CD4-positive, alpha-beta T cell treated with Interleukin-12 subunit alpha and Interleukin-12 subunit beta, for 1 hour (primary cell): ENCODE data around the gene TTC16.

Experiments used
- DNase-seq: peaks from one replicate; pipeline ENCODE4 v3.0.0-alpha.2; 2020

TTC16 gene, protein sequence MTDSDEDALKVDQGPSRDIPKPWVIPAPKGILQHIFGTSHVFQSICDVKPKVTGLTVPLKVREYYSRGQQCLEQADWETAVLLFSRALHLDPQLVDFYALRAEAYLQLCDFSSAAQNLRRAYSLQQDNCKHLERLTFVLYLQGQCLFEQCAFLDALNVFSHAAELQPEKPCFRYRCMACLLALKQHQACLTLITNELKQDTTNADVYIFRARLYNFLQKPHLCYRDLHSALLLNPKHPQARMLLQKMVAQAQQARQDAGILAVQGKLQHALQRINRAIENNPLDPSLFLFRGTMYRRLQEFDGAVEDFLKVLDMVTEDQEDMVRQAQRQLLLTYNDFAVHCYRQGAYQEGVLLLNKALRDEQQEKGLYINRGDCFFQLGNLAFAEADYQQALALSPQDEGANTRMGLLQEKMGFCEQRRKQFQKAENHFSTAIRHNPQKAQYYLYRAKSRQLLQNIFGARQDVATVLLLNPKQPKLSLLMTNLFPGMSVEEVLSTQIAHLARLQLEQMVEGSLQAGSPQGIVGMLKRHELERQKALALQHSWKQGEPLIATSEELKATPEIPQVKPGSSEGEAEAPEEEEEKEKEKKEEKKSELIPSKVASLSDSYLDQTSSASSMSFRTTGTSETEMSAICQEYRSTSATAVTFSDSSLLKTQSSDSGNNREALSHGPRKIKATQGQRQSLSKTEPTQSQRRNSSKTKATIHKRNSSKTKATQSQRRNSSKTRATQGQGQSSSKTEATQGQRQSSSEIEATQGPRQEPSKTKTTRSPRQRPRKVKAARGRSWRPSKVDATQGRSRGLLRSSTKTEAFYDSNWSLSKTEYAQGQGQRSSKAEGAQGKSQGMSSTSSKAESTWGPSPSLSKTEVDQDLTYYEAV

DNA sequence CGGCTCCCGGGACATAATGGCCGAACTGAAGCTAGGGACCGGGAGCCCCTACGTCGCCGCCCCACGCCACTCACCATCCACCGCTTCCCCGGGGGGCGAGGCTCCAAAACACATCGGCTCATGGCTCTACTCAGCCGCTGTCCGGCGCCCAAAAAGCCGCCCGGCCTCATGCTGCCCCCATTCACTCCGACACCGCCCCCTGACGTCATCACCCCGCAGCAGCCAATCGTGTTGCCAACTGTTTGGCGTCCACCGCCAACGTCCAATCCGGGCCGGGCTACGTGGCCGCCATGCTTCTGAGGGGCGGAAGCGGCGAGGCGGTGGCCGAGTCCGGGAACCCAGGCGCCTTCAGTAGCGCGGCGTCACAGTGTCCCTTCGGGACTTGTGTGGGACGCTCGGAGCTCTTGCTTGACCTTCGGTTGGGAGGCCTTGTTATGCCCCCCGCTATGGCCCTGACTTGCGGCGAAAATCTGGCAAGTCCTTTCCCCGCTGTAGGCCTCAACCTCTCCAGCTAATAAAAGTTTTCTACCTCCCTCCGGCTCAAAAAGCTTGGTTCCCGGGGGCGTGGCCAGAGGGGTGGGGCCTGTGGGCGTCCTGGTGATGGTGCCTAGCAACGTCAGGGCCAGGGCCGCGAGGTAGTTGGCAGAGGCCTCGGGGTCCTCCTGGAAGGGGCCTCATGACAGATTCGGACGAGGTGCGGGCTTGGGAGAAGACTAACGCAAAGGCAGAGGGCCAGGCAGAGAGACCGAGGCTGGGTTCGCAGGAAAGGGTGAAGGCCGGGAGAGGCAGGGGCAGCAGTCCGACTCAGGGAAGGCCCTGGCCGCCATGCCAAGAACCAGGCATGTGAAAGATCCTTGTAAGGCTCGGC is at the start of gene TTC16, which contains the start of gene PTRH1:
Gene TTC16 (plus strand): TSS at position 610 of the 868 bp plus-strand sequence. CDS start 67 bp downstream, at position 677.
Gene PTRH1 (minus strand): TSS at position 194 of the 868 bp plus-strand sequence. CDS start 24 bp downstream, at position 170.
- DNase-seq: peak; percentile 95

DNA sequence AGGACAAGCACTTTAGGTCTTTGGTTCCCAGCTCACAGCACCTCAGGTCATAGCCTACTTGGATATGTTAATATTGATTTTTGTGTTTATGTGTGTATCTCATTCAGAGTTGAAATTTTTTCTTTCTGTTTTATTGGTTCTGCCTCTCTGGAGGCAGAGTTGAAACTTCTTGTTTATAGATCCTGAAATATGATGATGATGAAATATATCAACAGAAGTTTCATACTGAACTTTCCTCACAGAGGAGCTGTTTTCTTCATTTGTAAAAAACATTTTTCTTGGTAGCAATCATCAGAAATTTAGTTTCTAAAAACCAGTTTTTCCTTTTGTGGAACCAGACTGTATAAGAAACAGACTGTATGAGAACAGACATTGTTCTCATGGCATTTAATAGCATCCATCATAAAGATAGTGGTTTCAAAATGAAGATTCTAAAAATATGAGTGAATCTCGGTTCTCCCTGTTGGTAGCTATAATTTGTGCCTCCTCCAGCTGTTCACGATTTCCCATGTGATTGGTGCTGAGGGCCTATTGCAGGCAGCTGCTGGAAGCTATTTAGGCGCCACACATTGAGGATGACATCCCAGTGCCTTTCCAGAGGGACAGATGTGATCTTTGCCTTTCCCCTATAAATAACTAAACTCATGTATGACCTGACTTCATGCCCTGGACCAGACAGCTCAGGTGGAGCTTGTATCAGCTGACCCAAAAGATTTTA is 48.6 kb upstream of the TTC16 start:
- no peak for DNase-seq

DNA sequence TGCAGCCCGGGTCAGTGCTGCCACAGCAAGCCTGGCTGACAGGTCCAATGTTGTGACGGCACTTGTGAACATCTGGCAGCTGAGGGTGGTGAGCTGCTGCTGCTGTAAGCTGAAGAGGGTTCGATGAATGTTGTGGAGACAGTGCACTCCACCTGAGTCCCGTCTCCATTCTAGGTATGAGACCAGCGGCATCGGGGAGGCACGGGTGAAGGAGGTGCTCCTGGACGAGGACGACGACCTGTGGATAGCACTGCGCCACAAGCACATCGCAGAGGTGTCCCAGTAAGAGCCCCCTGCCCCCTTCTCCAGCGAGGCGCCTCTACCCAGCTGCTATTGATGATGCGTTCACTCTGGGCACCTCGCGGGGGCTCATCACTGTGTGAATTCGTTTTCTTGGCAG is 48.0 kb upstream of the TTC16 start:
- no peak for DNase-seq

DNA sequence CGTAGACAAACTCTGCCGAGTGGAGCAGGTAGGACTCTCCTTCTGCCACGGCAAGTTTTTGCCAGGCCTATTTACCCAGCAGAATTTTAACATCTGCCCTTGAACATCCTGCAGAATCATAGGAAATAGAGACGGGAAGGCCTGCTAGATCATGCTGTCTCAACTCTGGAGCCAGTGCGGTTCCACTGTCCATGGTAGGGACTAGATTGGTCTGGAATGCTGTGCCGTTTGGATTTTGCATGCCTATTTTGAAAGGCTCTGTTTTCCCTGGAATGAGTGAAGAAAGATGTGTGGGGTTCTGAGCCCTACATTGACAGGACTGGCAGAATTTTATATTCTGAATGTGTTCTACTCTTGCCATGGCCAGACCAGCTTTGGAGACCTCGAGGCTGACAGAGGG is 42.6 kb upstream of the TTC16 start:
- DNase-seq: no peak

DNA sequence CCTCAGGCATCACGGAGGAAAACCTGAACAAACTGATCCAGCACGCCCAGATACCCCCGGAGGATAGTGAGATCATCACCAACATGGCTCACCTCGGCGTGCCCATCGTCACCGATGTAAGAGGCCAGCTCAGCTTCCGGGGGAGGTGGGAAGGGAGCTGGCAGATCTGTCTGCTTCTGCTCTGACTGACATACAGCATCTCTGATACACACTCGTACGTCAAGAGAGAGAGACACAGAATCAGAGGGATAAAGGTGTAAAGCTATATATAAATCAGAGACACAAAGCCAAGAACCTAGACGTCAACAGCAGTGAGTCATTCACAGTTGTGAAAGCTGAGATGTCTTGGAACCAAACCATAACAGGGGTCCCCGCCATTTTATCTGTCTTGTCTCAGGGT is 39.2 kb upstream of the TTC16 start:
- no peak for DNase-seq

DNA sequence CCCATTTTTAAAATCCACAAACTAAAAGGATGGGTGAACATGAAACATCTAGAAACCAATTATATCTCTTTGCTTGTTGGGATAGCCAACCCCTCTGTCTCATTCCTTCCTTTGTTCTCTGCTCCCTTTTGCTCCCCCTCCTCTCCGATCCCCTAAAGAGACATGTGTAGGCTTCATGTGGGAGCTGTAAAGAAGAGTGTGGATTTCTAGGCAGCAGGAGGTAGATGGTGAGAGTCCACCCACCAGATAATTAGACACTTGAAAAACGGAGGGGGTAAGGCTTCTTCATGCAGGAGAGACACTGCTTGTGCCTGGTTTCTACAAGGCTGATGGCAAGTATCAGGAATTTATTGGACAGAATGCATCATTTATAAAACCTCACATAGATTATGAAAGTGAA is 36.4 kb upstream of the TTC16 start:
- no peak for DNase-seq

DNA sequence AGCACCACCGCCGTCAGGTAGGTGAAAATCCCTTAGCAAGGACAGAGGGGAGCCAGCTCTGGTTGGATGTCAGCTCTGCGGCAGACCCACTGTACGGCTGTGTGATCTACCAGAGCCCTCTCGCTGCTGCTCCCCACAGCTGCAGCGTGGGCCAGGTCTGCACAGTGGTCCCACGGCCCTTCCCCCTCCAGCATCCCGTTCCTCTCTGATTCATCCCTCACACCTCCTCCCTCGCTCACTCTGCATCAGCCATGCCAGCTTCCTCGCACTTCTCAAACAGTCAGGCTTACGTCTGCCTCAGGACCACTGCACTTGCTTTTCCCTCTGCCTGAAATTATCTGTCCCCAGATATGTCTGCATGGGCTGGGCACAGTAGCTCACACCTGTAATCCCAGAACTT is 35.7 kb upstream of the TTC16 start:
- DNase-seq: no peak

DNA sequence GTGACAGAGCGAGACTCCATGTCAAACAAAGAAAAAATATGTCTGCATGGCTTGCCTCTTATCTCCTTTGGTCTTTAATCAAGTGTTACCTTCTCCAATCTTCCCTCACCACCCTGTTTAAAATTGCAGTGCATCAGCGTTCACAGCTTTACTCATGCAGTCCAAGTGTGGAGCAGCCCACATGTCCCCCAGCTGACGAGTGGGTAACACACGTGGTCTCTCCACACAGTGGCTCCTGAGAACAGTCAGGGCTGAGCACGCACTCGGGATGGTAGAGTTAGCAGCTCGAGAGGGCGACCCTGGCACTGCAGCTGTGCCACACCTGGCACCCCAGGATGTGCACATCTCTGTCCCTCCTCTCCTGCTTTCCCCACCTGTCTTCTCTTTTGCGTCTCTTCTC is 35.0 kb upstream of the TTC16 start:
- no peak for DNase-seq

DNA sequence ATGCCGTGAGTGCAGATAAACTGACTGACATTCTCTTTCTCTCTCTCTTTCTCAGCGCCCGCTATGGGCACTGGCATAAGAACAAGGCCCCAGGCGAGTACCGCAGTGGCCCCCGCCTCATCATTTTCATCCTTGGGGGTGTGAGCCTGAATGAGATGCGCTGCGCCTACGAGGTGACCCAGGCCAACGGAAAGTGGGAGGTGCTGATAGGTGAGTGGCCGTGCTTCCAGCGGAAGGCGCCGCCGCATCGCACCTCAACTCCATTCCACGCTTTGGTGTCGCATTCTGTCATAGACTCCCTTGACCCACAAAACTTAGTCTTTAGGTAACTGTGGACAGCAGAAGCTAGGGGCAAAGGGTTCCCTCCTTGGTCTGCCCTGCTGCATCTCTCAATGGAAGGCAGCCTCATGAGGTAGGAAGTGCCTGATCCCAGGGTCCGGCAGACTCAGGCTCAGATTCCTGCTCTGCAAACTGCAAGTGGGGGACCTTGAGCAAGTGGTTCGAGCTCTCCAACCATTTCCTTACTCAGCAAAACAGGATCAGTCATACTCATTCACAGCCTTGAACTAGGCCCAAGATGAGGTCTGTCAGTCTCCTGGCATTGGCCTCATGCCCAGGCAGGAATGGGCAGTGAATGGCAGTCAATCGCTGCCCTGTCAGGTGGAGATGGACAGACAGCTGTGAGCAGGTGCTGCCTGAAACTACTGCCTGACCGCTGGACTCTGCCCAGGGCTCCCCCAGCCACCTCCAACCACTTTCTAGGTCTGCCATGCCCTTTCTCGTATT is 33.3 kb upstream of the TTC16 start:
- DNase-seq: no peak

DNA sequence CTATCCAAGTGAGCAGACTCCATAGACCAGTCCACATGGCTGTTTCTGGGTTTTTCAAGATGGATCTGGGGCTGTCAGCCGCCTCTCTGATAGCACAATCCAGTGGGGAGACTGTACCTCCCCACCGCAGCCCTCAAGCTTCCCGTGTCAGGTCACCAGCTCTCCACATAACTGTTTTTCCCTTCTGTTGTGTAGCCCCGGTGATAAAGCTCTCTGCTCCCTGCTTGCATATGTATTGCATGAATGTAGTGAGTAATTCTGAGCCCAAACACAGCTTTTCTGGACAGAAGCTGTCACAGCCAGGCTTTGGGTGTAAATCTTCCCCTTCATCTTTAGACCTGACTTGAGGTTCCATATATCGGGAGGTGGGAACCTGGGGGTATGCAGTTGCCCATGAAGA is 32.2 kb upstream of the TTC16 start:
- no peak for DNase-seq

DNA sequence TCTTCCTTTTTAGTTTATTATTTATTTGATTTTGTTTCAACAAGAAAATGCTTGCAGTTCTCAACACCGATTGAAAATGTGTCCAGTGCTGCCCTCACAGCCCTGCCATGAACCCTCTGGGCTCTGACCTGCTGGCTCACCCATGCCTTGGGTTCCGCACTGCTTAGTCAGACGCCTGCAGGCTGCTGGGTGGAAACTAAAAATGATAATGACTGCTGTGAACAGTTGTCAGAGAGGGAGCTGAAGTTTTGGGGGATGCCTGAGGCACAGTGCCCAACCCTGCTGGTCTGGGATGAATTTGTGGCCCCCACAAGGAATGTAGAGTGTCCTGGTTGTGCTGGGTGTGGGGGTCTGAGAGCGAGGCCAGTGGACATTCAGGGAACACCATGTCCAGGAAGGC is 31.3 kb upstream of the TTC16 start:
- DNase-seq: no peak

DNA sequence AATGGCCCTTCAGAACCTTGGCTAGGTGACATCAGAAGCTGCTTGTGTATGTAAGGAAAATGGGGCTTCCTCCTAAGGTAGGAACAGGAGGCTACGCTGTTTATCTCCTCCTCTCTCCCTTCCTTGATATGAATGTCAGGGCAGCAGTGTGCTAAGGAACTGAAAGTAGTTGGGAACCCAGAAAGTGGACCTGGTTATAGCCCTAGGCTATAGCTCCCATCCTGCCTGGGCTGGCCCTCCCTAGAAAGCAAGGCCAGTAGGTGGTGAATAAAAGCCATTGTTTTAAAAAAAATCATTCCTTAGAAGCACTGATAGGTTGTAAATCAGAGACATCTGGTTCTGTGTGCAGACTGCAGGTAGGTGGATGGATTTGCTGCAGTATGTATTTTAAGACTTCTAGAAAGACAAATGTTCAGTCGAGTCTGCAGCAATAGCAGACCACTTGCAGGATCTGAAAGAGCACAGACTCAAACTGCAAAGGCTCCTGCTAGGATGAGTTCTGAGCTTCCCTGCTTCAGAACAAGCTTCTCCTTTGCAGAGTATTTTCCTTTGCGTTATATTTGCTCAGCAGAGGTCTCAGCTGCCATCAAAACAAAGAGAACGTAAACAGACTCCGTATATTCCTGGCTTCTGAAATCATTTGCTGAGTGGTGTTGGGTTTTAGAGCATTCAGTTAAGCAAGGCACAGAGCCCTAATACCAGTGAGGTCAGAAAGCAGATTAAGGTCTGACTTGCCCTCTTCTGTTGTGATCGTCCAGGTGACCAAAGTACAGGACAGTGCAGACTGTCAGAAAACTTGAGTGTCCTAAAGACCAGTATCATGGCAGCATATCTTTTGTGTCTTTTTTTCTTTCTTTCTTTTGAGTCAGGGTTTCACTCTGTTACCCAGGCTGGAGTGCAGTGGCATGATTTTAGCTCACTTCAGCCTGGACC is 29.2 kb upstream of the TTC16 start:
- no peak for DNase-seq

DNA sequence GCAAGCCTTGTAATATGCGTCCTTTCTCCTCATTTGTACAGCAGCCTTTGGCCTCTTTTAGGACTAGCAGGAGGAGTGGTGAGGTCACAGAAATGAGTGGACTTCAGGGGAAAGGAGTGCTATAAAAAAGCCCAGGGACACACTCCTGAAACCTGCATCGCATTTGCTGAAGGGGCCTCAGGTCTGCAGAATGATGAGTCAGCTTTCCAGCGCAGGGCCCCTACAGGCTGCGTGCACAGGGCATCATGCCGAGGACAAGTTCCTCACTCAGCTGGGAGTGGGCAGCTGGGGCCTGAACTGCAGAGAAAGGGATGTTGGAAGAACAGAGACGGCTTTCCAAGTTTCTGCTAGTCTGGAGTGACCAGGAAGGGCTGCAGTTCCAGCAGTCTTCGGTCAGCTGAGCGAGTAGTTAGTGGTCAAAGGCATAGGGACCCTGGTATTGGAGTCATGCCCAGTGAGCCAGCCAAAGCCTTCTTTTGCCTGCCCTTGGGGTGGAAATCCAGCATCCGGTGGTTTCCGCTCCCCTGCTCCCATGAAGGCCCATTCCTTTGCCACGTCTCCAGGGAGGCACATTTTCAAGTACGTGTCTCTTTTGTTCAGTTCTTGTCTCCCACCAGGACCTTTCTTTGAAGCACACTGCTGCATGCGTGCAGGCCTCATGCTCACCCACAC is 26.4 kb upstream of the TTC16 start:
- DNase-seq: no peak

DNA sequence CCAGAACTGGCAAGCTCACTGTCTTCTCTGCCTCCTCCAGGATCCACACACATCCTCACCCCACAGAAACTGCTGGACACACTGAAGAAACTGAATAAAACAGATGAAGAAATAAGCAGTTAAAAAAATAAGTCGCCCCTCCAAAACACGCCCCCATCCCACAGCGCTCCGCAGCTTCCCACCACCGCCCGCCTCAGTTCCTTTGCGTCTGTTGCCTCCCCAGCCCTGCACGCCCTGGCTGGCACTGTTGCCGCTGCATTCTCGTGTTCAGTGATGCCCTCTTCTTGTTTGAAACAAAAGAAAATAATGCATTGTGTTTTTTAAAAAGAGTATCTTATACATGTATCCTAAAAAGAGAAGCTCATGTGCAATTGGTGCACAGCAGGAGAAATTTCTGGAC is 25.1 kb upstream of the TTC16 start:
- no peak for DNase-seq

DNA sequence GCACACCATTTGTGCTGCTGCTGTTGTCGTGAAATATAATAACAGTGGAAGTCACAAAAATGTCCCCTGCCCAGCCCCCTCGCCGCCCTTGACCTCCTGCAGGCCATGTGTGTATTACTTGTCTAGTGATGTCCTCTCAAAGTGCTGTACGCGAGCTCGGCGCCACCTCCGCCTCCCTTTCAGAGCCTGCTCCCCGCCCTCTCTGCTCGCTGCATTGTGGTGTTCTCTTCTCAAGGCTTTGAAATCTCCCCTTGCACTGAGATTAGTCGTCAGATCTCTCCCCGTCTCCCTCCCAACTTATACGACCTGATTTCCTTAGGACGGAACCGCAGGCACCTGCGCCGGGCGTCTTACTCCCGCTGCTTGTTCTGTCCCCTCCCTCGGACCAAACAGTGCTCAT is 23.8 kb upstream of the TTC16 start:
- DNase-seq: no peak

DNA sequence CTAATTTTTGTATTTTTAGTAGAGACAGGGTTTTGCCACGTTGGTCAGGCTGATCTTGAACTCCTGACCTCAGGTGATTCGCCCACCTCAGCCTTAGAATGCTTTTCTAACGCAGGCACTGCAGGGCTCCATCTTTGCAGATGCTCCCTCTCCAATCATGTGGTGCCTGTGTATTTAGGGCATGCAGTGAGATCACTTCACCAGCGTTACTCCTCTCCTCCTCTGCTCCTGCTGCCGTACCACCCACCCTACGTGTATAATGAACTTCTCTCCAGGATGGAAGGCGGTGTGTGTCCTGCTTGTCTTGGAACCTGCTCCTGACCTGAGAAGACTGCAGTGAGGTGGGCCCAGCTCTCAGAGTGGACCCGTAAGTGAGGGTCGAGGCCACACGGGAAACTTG is 22.7 kb upstream of the TTC16 start:
- DNase-seq: no peak

DNA sequence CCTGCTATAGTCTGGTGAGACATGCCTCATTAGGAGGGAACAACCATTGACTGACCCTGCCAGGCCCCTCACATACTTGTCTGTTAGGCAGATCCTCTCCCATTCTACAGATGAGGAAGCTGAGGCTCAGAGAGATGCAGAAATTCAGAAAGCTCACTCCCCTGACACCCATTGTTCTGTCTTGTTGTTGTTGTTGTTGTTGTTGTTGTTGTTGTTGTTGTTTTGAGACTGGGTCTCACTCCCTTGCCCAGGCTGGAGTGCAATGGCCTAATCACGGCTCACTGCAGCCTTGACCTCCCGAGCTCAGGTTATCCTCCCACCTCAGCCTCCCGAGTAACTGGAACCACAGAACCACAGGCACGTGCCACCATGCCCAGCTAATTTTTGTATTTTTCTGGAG is 22.2 kb upstream of the TTC16 start:
- no peak for DNase-seq

DNA sequence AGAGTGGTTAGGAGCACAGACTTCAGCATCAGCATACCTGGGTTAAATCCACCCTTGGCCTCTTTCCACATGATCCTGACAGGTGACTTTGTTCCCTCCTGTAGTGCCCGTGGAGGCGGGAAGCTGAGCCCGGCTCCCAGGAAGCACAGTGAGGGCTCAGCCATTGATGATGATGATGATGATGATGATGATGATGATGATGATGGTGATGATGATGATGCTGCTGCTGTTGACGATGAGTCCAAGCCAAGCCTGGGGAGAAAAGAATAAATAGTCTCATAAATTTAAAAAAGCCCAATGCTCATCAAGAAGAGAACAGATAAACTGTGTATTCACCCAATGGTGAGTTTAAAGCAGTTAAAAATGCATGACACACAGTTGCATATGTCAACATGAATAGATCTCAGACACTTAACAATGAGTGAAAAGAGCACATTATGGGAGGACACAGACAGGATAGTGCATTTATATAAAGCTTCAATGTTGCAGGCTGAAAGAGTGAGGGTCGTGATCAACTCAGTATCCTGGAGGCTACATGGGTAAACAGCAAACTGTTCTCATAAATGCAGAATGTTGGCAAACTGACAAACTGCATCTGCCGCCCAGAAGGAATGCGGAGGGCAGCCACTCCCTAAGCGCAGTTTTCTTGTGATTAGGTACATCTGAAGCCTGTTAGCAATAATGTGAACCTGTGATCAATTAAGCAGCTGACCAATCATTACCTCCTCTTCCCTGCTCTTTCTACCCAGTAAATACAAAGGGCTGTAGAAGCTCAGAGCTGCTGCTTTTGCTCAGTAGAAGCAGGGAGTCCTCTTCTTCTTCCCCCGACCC is 20.8 kb upstream of the TTC16 start:
- DNase-seq: no peak

DNA sequence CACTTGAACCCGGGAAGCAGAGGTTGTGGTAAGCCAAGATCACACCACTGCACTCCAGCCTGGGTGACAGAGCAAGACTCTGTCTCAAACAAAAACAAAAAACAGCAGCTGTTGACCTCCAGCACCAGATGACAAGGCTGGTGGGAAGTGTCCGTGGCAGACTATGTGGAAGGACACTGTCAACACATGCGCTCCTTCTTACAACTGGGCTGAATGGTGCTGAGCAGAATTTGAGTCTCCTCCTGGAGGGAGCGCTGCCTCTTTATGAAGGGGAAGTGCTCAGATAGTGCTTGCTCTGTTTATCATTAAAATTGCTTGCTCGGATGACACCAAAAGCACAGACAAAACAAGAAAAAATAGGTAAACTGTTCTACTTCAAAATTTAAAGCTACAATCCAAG is 18.3 kb upstream of the TTC16 start:
- no peak for DNase-seq
